Fibroblast of pulmonary artery (primary cell): ENCODE results near the gene MUC22.

Experiments used
- DNase-seq: peaks from one replicate; pipeline ENCODE4 v3.0.0-alpha.2; 2010; ENCODE audit warnings: low read depth
- H3K4me3 ChIP-seq: replicated peaks from 2 replicates; pipeline ENCODE4 v1.5.1; 2011; ENCODE audit warnings: low read depth, mild to moderate bottlenecking, control low read depth, low read length, moderate library complexity
- TF ChIP-seq, protein P1 (sequence below): IDR thresholded peaks from 2 replicates; pipeline ENCODE4 v1.5.1; 2011; ENCODE audit warnings: mild to moderate bottlenecking, control low read depth, low read length, inconsistent platforms; ENCODE audit errors: missing control alignments

Gene MUC22

GRCh38 chr6:31037169-31037568 is 26.9 kb downstream of the MUC22 start:
- no peak overlapping the region for H3K4me3 ChIP-seq
- TF ChIP-seq, protein P1, sequence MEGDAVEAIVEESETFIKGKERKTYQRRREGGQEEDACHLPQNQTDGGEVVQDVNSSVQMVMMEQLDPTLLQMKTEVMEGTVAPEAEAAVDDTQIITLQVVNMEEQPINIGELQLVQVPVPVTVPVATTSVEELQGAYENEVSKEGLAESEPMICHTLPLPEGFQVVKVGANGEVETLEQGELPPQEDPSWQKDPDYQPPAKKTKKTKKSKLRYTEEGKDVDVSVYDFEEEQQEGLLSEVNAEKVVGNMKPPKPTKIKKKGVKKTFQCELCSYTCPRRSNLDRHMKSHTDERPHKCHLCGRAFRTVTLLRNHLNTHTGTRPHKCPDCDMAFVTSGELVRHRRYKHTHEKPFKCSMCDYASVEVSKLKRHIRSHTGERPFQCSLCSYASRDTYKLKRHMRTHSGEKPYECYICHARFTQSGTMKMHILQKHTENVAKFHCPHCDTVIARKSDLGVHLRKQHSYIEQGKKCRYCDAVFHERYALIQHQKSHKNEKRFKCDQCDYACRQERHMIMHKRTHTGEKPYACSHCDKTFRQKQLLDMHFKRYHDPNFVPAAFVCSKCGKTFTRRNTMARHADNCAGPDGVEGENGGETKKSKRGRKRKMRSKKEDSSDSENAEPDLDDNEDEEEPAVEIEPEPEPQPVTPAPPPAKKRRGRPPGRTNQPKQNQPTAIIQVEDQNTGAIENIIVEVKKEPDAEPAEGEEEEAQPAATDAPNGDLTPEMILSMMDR, result no peak
- DNase-seq, result no peak

- DNase-seq, result no peak
- no peak overlapping the region for H3K4me3 ChIP-seq
- TF ChIP-seq, protein P1, result no peak
Observed at GRCh38 chr6:31037682-31038081, 27.4 kb downstream of the MUC22 start.

DNA sequence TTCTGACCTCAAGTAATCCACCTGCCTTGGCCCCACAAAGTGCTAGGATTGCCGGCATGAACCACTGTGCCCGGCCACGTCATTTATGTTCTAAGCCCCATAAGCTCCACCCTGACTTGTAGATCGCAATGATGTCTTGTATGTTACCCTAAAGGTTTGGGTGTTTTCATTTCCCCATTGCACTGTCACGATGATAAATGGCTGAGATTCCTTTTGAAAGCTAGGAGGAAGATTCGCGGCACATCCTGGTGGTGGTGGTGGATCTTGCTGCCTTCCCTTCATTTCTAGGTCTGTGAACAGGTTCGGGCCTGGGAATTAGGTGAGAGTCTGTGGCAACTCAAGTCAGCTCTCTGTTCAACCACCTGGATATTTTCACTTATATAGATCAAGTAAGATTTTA is 28.3 kb downstream of the MUC22 start:
- TF ChIP-seq, protein P1, result no peak
- DNase-seq, result no peak

DNA sequence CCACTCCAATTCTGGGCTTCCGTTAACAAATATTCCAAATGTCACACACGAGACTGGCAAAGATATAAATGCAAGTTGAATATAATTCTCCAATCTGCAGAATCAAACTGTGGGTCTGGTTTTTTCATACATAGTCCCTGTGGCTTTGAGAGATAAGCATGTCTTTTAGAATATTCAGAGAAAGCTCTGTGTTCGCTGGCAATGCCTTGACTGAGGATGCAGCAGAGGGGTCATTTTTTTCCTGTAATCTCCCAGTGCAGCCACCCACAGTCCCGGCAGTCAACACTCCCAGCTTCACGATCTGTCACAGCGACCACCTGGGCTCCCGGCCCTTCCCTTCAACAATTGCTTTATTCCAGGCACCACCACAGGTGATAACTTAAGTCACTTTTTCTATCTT is 30.5 kb downstream of the MUC22 start:
- TF ChIP-seq, protein P1, result no peak
- H3K4me3 ChIP-seq, result no peak overlapping the region
- no peak for DNase-seq

More for the DNA sequence above, 28.3 kb downstream of the MUC22 start:
- H3K4me3 ChIP-seq, result no peak overlapping the region

DNA sequence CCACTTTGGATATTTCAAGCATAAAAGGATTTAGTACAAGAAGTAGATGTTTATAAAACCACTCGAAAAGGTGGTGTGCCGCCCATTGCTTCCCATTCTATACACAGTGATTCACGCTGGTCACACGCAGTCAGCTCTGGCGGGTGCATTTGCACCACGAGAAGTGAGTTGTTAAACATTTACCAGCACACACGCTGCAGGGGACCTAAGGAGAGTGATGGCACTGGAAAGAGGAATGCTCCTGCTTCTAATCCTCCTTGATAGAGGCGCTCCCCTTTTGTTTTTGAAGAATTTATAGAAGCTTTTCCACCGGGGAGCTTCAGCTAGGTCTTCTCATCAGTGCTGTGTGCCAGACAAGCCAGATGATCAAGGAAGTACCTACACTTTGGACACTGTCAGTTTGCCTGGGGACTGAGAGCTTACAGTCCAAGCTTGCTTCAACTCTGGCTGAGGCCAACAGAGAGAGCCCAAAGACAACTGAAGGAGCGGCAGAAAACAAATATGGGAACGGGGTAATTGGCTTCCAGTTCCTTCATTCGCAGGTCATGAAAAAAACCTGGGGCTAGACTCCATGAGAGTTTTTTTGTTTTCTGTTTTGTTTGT is 31.2 kb downstream of the MUC22 start:
- no peak for DNase-seq
- no peak overlapping the region for H3K4me3 ChIP-seq
- TF ChIP-seq, protein P1, result no peak

- peak; percentile 65 for DNase-seq
- no peak overlapping the region for H3K4me3 ChIP-seq
- TF ChIP-seq, protein P1, result peak; percentile 73
Observed at GRCh38 chr6:31042806-31043205, 32.5 kb downstream of the MUC22 start.

DNA sequence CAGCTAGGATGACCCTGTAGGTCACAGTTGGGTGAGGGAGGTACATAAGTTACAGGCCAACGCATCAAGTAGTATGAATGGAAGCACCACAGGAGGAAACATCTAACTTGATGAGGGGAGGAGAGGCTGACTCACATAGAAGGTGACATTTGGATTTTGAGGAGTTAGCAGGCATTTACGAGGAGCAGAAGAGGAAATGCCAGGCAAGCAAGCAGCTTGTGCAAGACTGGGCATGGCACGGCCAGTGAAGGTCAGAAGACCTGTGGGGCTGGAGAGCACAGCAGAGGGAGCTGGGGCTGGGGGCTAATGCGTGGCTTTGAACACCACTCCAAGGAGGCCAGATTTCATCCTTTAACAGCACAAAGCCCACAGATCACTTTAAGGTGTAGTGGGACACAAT is 37.8 kb downstream of the MUC22 start:
- H3K4me3 ChIP-seq, result no peak overlapping the region
- DNase-seq, result no peak
- TF ChIP-seq, protein P1, result no peak
